MM.1S (cell line): Measurements from ENCODE around the gene PRKCSH.

Source experiments
- DNase-seq: peaks from one replicate; pipeline ENCODE4 v3.0.0-alpha.2; 2015
- H2AFZ ChIP-seq: fragments of 300-600 bp; sonication (generic); 2 replicates; pipeline ENCODE4 v1.6.0; 2016; ENCODE audit warnings: antibody characterized with exemption, low read length
- H3F3A ChIP-seq: fragments of 300-600 bp; sonication (generic); 2 replicates; pipeline ENCODE4 v1.6.1; 2016; ENCODE audit warnings: mild to moderate bottlenecking, antibody characterized with exemption, low read length, moderate library complexity, mixed read lengths; ENCODE audit not compliant: insufficient read depth
- H3K27ac ChIP-seq: fragments of 300-600 bp; sonication (generic); 2 replicates; pipeline ENCODE4 v1.5.1; 2016; ENCODE audit warnings: mild to moderate bottlenecking, low read length
- H3K27me3 ChIP-seq: fragments of 300-600 bp; sonication (generic); replicated peaks from 2 replicates; pipeline ENCODE4 v1.6.0; 2016; ENCODE audit warnings: low read length; ENCODE audit not compliant: insufficient read depth
- H3K36me3 ChIP-seq: fragments of 300-600 bp; sonication (generic); replicated peaks from 2 replicates; pipeline ENCODE4 v1.6.1; 2016; ENCODE audit warnings: mild to moderate bottlenecking, low read length, mixed read lengths; ENCODE audit not compliant: insufficient read depth
- H3K4me1 ChIP-seq: fragments of 300-600 bp; sonication (generic); 2 replicates; pipeline ENCODE4 v1.6.1; 2016; ENCODE audit warnings: low read length, mixed read lengths
- H3K4me2 ChIP-seq: fragments of 300-600 bp; sonication (generic); 2 replicates; pipeline ENCODE4 v1.6.0; 2016; ENCODE audit warnings: low read depth, low read length
- H3K4me3 ChIP-seq: fragments of 300-600 bp; sonication (generic); 2 replicates; pipeline ENCODE4 v1.5.1; 2016; ENCODE audit warnings: low read length, mixed read lengths
- H3K79me2 ChIP-seq: fragments of 300-600 bp; sonication (generic); 2 replicates; pipeline ENCODE4 v1.6.1; 2016; ENCODE audit warnings: mixed run types, low read length, mixed read lengths
- H3K9ac ChIP-seq: fragments of 300-600 bp; sonication (generic); 2 replicates; pipeline ENCODE4 v1.6.1; 2016; ENCODE audit warnings: low read length, mixed read lengths
- H3K9me2 ChIP-seq: fragments of 300-600 bp; sonication (generic); replicated peaks from 2 replicates; pipeline ENCODE4 v1.6.1; 2016; ENCODE audit warnings: mild to moderate bottlenecking, low read length, mixed read lengths; ENCODE audit not compliant: insufficient read depth
- H3K9me3 ChIP-seq: fragments of 300-600 bp; sonication (generic); replicated peaks from 2 replicates; pipeline ENCODE4 v1.6.1; 2016; ENCODE audit warnings: mild to moderate bottlenecking, low read length, mixed read lengths; ENCODE audit not compliant: insufficient read depth
- H4K20me1 ChIP-seq: fragments of 300-600 bp; sonication (generic); 2 replicates; pipeline ENCODE4 v1.6.1; 2016; ENCODE audit warnings: mild to moderate bottlenecking, low read length, moderate library complexity, mixed read lengths; ENCODE audit not compliant: insufficient read depth
- EZH2 ChIP-seq: fragments of 300-600 bp; sonication (generic); optimal IDR thresholded peaks from 2 replicates; pipeline ENCODE3; 2017; ENCODE audit warnings: low read depth, mild to moderate bottlenecking, antibody characterized with exemption, low read length, mixed read lengths
- EZH2phosphoT487 ChIP-seq: fragments of 300-600 bp; sonication (generic); IDR thresholded peaks from 2 replicates; pipeline ENCODE4 v1.6.1; 2018; ENCODE audit warnings: antibody characterized with exemption, low read length
- TF ChIP-seq, protein P1 (sequence below): fragments of 300-600 bp; sonication (generic); IDR thresholded peaks from 2 replicates; pipeline ENCODE4 v1.5.1; 2016; ENCODE audit warnings: antibody characterized with exemption, low read length, mixed read lengths

PRKCSH gene, protein sequence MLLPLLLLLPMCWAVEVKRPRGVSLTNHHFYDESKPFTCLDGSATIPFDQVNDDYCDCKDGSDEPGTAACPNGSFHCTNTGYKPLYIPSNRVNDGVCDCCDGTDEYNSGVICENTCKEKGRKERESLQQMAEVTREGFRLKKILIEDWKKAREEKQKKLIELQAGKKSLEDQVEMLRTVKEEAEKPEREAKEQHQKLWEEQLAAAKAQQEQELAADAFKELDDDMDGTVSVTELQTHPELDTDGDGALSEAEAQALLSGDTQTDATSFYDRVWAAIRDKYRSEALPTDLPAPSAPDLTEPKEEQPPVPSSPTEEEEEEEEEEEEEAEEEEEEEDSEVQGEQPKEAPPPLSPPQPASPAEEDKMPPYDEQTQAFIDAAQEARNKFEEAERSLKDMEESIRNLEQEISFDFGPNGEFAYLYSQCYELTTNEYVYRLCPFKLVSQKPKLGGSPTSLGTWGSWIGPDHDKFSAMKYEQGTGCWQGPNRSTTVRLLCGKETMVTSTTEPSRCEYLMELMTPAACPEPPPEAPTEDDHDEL

DNA sequence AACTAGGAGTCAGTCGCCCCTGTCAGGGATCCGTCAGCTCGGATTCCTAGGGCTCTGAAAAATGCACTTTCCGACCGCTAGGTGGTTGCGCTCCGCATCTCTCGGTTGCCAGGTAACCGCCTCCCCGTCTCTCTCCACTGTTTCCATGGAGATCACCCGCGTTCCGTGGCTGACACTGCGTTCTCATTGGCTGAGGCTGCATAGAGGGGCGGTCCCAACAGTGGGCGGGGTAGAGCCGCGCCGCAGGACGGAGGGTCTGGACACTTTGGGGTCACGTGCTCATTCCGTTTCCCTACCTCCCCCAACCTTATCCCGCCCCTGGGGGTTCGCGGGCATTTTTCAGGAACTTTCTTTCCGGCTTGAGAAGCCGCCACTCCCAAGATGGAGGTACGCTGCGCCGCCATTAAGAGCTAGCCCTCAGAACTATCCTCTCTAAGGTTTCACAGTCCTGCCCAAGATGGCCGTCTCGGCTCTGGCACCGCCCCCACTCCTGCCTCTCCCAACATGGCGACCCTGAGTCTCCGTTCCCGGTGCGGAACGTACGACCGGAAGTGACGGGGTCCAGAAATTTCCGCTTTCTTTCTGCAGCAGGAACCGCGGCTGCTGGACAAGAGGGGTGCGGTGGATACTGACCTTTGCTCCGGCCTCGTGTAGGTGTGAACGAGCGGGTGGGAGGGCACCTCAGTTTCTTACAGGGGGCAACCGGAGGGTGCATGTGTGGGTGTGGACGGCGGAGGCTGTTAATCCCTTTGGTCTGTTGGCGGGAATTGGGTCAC lies at the start of gene PRKCSH, which contains the start of gene ODAD3:
TSS of gene PRKCSH (plus strand) at position 579 of the 776 bp plus-strand sequence. CDS start 483 bp downstream, outside the sequence.
TSS of gene ODAD3 (minus strand) at position 65 of the 776 bp plus-strand sequence. CDS start 105 bp downstream, outside the sequence.
- peaks cover 22% of the 10 kb centered on the region for H3K79me2 ChIP-seq
- DNase-seq: peak; percentile 99
- H3K27me3 ChIP-seq: peaks cover 16% of the 10 kb centered on the region; the same call in 1 of the 2 replicates
- no peaks in the 10 kb centered on the region for H4K20me1 ChIP-seq
- H3K4me2 ChIP-seq: peak within 1 kb of the TSS; percentile 88
- H3K36me3 ChIP-seq: no peaks in the 10 kb centered on the region
- no peaks in the 10 kb centered on the region for H3F3A ChIP-seq
- H3K4me3 ChIP-seq: peak within 1 kb of the TSS; percentile 89
- no peaks in the 10 kb centered on the region for H3K9me2 ChIP-seq
- TF ChIP-seq EZH2phosphoT487 (no peak), EZH2 (no peak)
- TF ChIP-seq, protein P1, sequence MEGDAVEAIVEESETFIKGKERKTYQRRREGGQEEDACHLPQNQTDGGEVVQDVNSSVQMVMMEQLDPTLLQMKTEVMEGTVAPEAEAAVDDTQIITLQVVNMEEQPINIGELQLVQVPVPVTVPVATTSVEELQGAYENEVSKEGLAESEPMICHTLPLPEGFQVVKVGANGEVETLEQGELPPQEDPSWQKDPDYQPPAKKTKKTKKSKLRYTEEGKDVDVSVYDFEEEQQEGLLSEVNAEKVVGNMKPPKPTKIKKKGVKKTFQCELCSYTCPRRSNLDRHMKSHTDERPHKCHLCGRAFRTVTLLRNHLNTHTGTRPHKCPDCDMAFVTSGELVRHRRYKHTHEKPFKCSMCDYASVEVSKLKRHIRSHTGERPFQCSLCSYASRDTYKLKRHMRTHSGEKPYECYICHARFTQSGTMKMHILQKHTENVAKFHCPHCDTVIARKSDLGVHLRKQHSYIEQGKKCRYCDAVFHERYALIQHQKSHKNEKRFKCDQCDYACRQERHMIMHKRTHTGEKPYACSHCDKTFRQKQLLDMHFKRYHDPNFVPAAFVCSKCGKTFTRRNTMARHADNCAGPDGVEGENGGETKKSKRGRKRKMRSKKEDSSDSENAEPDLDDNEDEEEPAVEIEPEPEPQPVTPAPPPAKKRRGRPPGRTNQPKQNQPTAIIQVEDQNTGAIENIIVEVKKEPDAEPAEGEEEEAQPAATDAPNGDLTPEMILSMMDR: peak; percentile 86
- H3K9me3 ChIP-seq: no peaks in the 10 kb centered on the region
- peak within 1 kb of the TSS; percentile 85 for H3K9ac ChIP-seq
- peak within 1 kb of the TSS; percentile 87 for H2AFZ ChIP-seq
- H3K4me1 ChIP-seq: no peaks in the 10 kb centered on the region; the same call in 1 of the 2 replicates
- peak within 1 kb of the TSS; percentile 69; the same call in 1 of the 2 replicates for H3K27ac ChIP-seq

DNA sequence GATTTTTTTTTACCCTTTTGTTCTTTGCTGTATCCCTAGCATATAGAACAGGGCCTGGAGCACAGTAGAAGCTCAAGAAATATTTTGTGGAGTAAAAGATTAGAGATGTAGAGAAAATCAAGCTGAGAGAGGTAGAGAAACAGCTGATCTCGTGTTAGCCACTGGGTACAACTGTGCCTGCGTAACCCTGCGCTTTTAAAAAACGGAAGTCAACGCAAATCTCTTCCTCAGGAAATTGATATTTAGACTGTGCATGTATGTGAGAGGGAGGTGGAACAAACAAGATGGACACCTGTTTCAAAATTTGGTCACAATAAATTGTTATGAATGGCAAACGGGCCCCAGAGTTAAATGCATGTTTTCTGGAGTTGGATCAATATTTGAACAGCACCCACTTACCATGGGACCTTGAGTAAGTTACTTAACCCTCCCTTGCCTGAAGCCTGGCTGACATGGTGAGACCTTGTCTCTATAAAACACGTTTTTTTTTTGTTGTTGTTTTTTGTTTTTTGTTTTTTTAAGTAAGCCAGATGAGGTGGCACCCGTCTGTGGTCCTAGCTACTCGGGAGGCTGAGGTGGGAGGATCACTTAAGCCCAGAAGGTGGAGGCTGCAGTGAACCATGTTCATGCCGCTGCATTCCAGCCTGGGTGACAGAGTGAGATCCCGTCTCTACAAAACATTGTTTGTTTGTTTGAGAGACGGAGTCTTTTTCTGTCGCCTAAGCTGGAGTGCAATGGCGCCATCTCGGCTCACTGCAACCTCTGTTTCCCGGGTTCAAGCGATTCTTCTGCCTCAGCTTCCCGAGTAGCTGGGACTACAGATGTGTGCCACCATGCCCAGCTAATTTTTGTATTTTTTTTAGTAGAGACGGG lies 48.0 kb upstream of the PRKCSH start:
- Histone ChIP-seq H3K4me2 (no peak overlapping the region), H3K27ac (no peak overlapping the region)

More for the DNA sequence above, 48.0 kb upstream of the PRKCSH start:
- no peaks in the 10 kb centered on the region for H3K9me2 ChIP-seq
- H3K79me2 ChIP-seq: no peaks in the 10 kb centered on the region
- TF ChIP-seq EZH2phosphoT487 (no peak), EZH2 (no peak)
- TF ChIP-seq, protein P1: no peak
- peaks cover 11% of the 10 kb centered on the region; the same call in 1 of the 2 replicates for H3K4me1 ChIP-seq
- H4K20me1 ChIP-seq: no peaks in the 10 kb centered on the region
- H3K9me3 ChIP-seq: no peaks in the 10 kb centered on the region
- H3K4me3 ChIP-seq: no peak overlapping the region
- no peak for DNase-seq
- no peak overlapping the region for H2AFZ ChIP-seq
- H3F3A ChIP-seq: no peaks in the 10 kb centered on the region
- no peak overlapping the region for H3K9ac ChIP-seq
- H3K36me3 ChIP-seq: no peaks in the 10 kb centered on the region
- H3K27me3 ChIP-seq: peaks cover 51% of the 10 kb centered on the region
